Immature natural killer cell (primary cell): Measurements from ENCODE around the gene ADH1B. TPM values are rescaled to one million over a fixed set of nuclear protein-coding genes. Genes with fewer than 3 reads are reported as not detected.

Experiments used
- DNase-seq, 3 donors: peaks; one replicate each; pipeline ENCODE4 v3.0.0; 2022; ENCODE audit warnings: mixed read lengths in 1 of 3
- H3K27ac Mint-ChIP-seq, 6 donors: one replicate each; pipeline ENCODE4 v1.8.0; 2020; ENCODE audit warnings: mixed read lengths in 6 of 6, mild to moderate bottlenecking in 5 of 6, inconsistent platforms in 4 of 6, moderate library complexity in 3 of 6
- H3K27me3 Mint-ChIP-seq, 3 donors: one replicate each; pipeline ENCODE4 v1.8.0; 2020 to 2021; ENCODE audit warnings: low read depth in 3 of 3, mild to moderate bottlenecking in 3 of 3, mixed read lengths in 3 of 3, moderate library complexity in 3 of 3, inconsistent platforms in 1 of 3
- H3K36me3 Mint-ChIP-seq, 3 donors: one replicate each; pipeline ENCODE4 v1.8.0; 2020; ENCODE audit warnings: mixed read lengths in 3 of 3, inconsistent platforms in 2 of 3, mild to moderate bottlenecking in 2 of 3
- H3K4me1 Mint-ChIP-seq, 2 donors: one replicate each; pipeline ENCODE4 v1.8.0; 2020; ENCODE audit warnings: inconsistent platforms in 2 of 2, mild to moderate bottlenecking in 2 of 2, mixed read lengths in 2 of 2, moderate library complexity in 1 of 2
- H3K4me3 Mint-ChIP-seq, 5 donors: one replicate each; pipeline ENCODE4 v1.8.0; 2020; ENCODE audit warnings: mild to moderate bottlenecking in 5 of 5, mixed read lengths in 5 of 5, inconsistent platforms in 3 of 5, moderate library complexity in 3 of 5
- H3K9me3 Mint-ChIP-seq, 6 donors: one replicate each; pipeline ENCODE4 v1.8.0; 2020; ENCODE audit warnings: mild to moderate bottlenecking in 6 of 6, mixed read lengths in 6 of 6, inconsistent platforms in 4 of 6, moderate library complexity in 3 of 6
- polyA plus RNA-seq, 3 donors: library from polyadenylated mRNA; unstranded; fragments of 300-500 nt; fragmentation: Illumina TruSeq; gene quantifications; one replicate each; pipeline ENCODE4 v1.2.3, GENCODE V29; 2021

ADH1B gene
- polyA plus RNA-seq, 3 donors from 2014 or later = not detected

- Mint-ChIP-seq H3K27me3 (peaks cover 0 to 3% (median 0%) of the 10 kb centered on the region in 3 donors), H3K4me1 (peaks cover 2 to 5% of the 10 kb centered on the region in 2 donors), H3K4me3 (no peak overlapping the region), H3K9me3 (peaks cover 0 to 10% (median 0%) of the 10 kb centered on the region in 6 donors), H3K27ac (no peak overlapping the region), H3K36me3 (no peaks in the 10 kb centered on the region)
- no peak for DNase-seq
Measured at GRCh38 chr4:99310389-99310788, 10.8 kb downstream of the ADH1B start.

DNA sequence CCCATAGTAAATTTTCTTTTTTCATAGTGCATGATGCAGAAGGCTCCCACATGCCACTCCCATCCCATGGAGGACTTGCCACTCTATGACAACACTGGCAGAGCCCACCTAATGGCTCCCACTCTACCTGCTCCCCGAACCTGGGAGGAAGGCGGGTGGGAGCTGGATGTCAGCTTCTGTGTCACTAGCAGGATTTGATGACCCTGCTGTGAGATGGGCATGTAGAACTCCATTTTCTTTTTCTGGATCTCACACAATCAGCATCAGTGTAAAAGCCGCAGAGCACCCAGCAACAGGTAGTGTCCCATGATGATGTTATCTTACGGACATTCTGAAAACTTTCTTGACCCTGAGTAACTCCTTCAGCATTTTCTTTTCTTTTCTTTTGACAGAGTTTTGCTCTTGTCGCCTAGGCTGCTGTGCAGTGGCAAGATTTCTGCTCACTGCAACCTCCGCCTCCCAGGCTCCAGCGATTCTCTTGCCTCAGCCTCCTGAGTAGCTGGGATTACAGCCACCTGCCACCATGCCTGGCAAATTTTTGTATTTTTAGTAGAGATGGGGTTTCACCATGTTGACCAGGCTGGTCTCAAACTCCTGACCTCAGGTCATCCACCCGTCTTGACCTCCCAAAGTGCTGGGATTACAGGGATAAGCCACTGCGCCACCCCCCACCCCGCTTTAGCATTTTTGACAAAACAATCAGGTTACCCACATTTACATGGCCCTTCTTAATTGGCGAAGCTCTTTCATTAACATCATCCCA lies 15.4 kb downstream of the ADH1B start:
- no peaks in the 10 kb centered on the region for H3K4me1 Mint-ChIP-seq
- no peak overlapping the region for H3K4me3 Mint-ChIP-seq
- no peak for DNase-seq
- peaks cover 0 to 12% (median 5%) of the 10 kb centered on the region in 6 donors for H3K9me3 Mint-ChIP-seq
- no peaks in the 10 kb centered on the region for H3K36me3 Mint-ChIP-seq
- H3K27me3 Mint-ChIP-seq = peaks cover 0 to 3% (median 2%) of the 10 kb centered on the region in 3 donors
- no peak overlapping the region for H3K27ac Mint-ChIP-seq

GRCh38 chr4:99301376-99302164 lies 19.6 kb downstream of the ADH1B start:
- peaks cover 0 to 34% (median 10%) of the 10 kb centered on the region in 6 donors for H3K9me3 Mint-ChIP-seq
- no peak overlapping the region for H3K4me3 Mint-ChIP-seq
- H3K27me3 Mint-ChIP-seq = peaks cover 0 to 4% (median 2%) of the 10 kb centered on the region in 3 donors
- H3K36me3 Mint-ChIP-seq = no peaks in the 10 kb centered on the region
- no peak for DNase-seq
- H3K27ac Mint-ChIP-seq = no peak overlapping the region
- no peaks in the 10 kb centered on the region for H3K4me1 Mint-ChIP-seq

GRCh38 chr4:99300934-99301333 lies 20.3 kb downstream of the ADH1B start:
- no peak for DNase-seq
- Mint-ChIP-seq H3K36me3 (no peaks in the 10 kb centered on the region), H3K9me3 (peaks cover 3 to 41% (median 11%) of the 10 kb centered on the region in 6 donors), H3K27me3 (peaks cover 0 to 4% (median 2%) of the 10 kb centered on the region in 3 donors), H3K4me1 (no peaks in the 10 kb centered on the region), H3K27ac (no peak overlapping the region), H3K4me3 (no peak overlapping the region)

GRCh38 chr4:99293357-99293756 lies 27.8 kb downstream of the ADH1B start:
- Mint-ChIP-seq H3K36me3 (peaks cover 0 to 7% (median 0%) of the 10 kb centered on the region in 3 donors), H3K27me3 (peaks cover 0 to 6% (median 0%) of the 10 kb centered on the region in 3 donors), H3K4me1 (no peaks in the 10 kb centered on the region), H3K9me3 (peaks cover 11 to 46% (median 22%) of the 10 kb centered on the region in 6 donors), H3K4me3 (no peak overlapping the region), H3K27ac (no peak overlapping the region)
- DNase-seq = no peak

- Mint-ChIP-seq H3K9me3 (peaks cover 4 to 29% (median 21%) of the 10 kb centered on the region in 6 donors), H3K4me1 (no peaks in the 10 kb centered on the region), H3K4me3 (no peak within 1 kb of the TSS), H3K27me3 (peaks cover 0 to 2% (median 0%) of the 10 kb centered on the region in 3 donors), H3K36me3 (peaks cover 0 to 7% (median 0%) of the 10 kb centered on the region in 3 donors), H3K27ac (no peak within 1 kb of the TSS)
- DNase-seq = no peak
Measured at GRCh38 chr4:99290848-99291786, 30.1 kb downstream of the ADH1B start, which contains the start of gene ADH1A. Gene ADH1A, minus strand, starts transcription at chr4:99290985. Its CDS starts 71 bp downstream, at chr4:99290914.

- no peaks in the 10 kb centered on the region for H3K4me1 Mint-ChIP-seq
- peaks cover 0 to 2% (median 0%) of the 10 kb centered on the region in 3 donors for H3K27me3 Mint-ChIP-seq
- no peaks in the 10 kb centered on the region for H3K36me3 Mint-ChIP-seq
- H3K27ac Mint-ChIP-seq = no peak overlapping the region
- H3K4me3 Mint-ChIP-seq = no peak overlapping the region
- peaks cover 0 to 2% (median 0%) of the 10 kb centered on the region in 6 donors for H3K9me3 Mint-ChIP-seq
- DNase-seq = no peak
Measured at GRCh38 chr4:99285387-99285786, 35.8 kb downstream of the ADH1B start.

GRCh38 chr4:99282731-99283130 lies 38.5 kb downstream of the ADH1B start:
- DNase-seq = no peak
- Mint-ChIP-seq H3K9me3 (peaks cover 0 to 2% (median 0%) of the 10 kb centered on the region in 6 donors), H3K4me3 (no peak overlapping the region), H3K36me3 (no peaks in the 10 kb centered on the region), H3K27me3 (peaks cover 0 to 2% (median 2%) of the 10 kb centered on the region in 3 donors), H3K27ac (no peak overlapping the region), H3K4me1 (no peaks in the 10 kb centered on the region)

DNA sequence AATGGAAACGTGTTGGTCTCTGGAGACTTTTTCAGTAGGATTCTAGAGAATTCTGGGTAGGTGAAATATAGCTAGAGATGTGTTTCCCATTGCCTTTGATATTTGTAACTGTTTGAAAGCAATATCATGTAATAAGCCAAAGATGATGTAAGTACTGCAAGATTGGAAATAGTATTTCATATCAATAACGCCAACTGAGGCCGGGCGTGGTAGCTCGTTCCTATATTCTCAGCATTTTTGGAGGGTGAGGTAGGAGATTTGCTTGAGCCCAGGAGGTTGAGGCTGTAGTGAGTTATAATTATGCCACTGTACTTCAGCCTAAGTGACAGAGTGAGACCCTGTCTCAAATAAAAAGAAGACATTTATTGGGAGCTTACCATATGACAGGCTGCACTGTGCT lies 39.9 kb downstream of the ADH1B start:
- Mint-ChIP-seq H3K4me3 (no peak overlapping the region), H3K9me3 (peaks cover 0 to 2% (median 0%) of the 10 kb centered on the region in 6 donors), H3K27ac (no peak overlapping the region), H3K4me1 (no peaks in the 10 kb centered on the region), H3K36me3 (no peaks in the 10 kb centered on the region), H3K27me3 (peaks cover 0 to 2% (median 2%) of the 10 kb centered on the region in 3 donors)
- no peak for DNase-seq

- Mint-ChIP-seq H3K36me3 (no peaks in the 10 kb centered on the region), H3K9me3 (peaks cover 0 to 4% (median 0%) of the 10 kb centered on the region in 6 donors), H3K4me1 (no peaks in the 10 kb centered on the region), H3K4me3 (no peak overlapping the region), H3K27me3 (peaks cover 0 to 2% (median 2%) of the 10 kb centered on the region in 3 donors), H3K27ac (no peak overlapping the region)
- DNase-seq = no peak
Measured at GRCh38 chr4:99276417-99276816, 44.8 kb downstream of the ADH1B start.

DNA sequence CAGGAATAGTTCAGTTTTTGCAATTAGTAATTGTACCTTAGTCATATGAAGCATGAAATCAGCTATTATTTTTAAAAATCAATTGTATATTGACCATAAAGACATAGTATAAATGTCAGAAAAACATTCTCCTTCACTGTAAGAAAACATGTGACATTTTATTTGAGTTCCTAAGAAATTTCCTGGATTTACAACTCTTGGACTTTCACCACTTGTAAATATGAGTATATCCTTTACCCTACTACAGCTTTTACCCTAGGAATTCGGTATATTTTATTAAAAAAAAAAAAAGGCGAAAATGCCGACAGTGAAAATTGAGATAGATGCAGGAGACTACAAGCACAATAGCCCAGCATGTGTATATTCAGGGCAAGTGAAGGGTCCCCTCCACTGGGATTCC lies 45.3 kb downstream of the ADH1B start:
- peaks cover 0 to 4% (median 0%) of the 10 kb centered on the region in 6 donors for H3K9me3 Mint-ChIP-seq
- H3K4me3 Mint-ChIP-seq = no peak overlapping the region
- no peaks in the 10 kb centered on the region for H3K36me3 Mint-ChIP-seq
- H3K4me1 Mint-ChIP-seq = no peaks in the 10 kb centered on the region
- DNase-seq = no peak
- peaks cover 0 to 2% (median 2%) of the 10 kb centered on the region in 3 donors for H3K27me3 Mint-ChIP-seq
- H3K27ac Mint-ChIP-seq = no peak overlapping the region

DNA sequence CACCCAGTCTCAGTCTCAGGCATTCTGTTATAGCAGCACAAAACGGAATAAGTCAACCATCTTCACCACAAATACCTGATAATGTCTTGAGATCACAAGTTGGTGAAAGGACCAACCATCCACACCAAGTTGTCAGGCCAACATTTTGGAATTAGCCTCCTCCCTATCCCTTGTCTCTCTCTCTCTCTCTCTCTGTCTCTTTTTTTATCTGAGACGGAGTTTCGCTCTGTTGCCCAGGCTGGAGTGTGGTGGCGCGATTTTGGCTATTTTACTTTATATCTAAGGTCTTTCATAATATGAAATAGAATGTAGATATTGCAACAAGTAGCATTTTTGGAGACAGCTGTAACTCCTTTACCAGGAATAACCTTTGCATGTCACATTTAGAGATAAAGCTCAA lies 46.2 kb downstream of the ADH1B start:
- H3K36me3 Mint-ChIP-seq = no peaks in the 10 kb centered on the region
- no peak overlapping the region for H3K27ac Mint-ChIP-seq
- H3K4me1 Mint-ChIP-seq = no peaks in the 10 kb centered on the region
- DNase-seq = no peak
- peaks cover 0 to 10% (median 0%) of the 10 kb centered on the region in 6 donors for H3K9me3 Mint-ChIP-seq
- no peak overlapping the region for H3K4me3 Mint-ChIP-seq
- peaks cover 0 to 2% (median 2%) of the 10 kb centered on the region in 3 donors for H3K27me3 Mint-ChIP-seq

DNA sequence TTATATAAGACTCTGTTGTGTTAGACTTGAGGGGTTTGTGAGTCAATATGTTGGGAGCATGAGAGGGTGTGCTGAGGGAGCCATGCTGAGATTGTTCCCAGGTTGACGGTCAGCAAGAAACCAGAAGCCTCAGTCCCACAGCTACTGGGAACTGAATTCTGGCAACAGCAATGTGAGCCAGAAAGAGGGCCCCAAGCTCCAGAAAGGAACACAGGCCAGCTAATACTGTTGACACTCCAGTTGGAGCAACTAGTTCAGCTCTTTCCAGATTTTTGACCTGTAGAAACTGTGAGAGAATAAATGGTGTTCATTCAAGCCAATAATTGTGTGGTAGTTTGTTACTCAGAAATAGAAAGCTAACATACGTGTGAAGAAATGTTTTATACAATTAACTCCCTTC lies 47.5 kb downstream of the ADH1B start:
- peaks cover 0 to 10% (median 0%) of the 10 kb centered on the region in 6 donors for H3K9me3 Mint-ChIP-seq
- DNase-seq = no peak
- H3K27ac Mint-ChIP-seq = no peak overlapping the region
- no peak overlapping the region for H3K4me3 Mint-ChIP-seq
- peaks cover 0 to 2% (median 0%) of the 10 kb centered on the region in 3 donors for H3K27me3 Mint-ChIP-seq
- no peaks in the 10 kb centered on the region for H3K4me1 Mint-ChIP-seq
- H3K36me3 Mint-ChIP-seq = no peaks in the 10 kb centered on the region
